HL-60 (cell line): ENCODE data around the gene PCCB.
"Not testable (repeated sequence)": the region's sequence is repeated elsewhere in the genome, so short reads cannot be mapped to it uniquely, and the experiment has no call there.

Experiments
- DNase-seq, 2 experiments: peaks; one replicate each; pipeline ENCODE4 v3.0.0-alpha.2; 2010 to 2020; ENCODE audit warnings: low read depth in 1 of 2, low spot score in 1 of 2
- H3K27ac ChIP-seq: fragments of 250-450 bp; sonication (Bioruptor Pico); replicated peaks from 2 replicates; pipeline ENCODE4 v1.5.1; 2020; ENCODE audit warnings: mild to moderate bottlenecking, moderate library complexity
- H3K27me3 ChIP-seq: fragments of 250-450 bp; sonication (Bioruptor Pico); 2 replicates; pipeline ENCODE4 v1.5.1; 2021; ENCODE audit warnings: mild to moderate bottlenecking, moderate library complexity; ENCODE audit not compliant: insufficient read depth, poor library complexity, severe bottlenecking
- H3K4me3 ChIP-seq: replicated peaks from 2 replicates; pipeline ENCODE4 v1.5.1; 2011; ENCODE audit warnings: mild to moderate bottlenecking, control low read depth, low read length; ENCODE audit not compliant: insufficient read depth
- CTCF ChIP-seq: IDR thresholded peaks from one replicate; pipeline ENCODE4 v1.5.1; 2011; ENCODE audit warnings: low read length, control low read depth, inconsistent platforms; ENCODE audit not compliant: insufficient read depth
- GABPA ChIP-seq: IDR thresholded peaks from 2 replicates; pipeline ENCODE4 v1.6.1; 2012; ENCODE audit warnings: low read depth
- POLR2AphosphoS5 ChIP-seq: IDR thresholded peaks from 2 replicates; pipeline ENCODE4 v1.6.1; 2012; ENCODE audit warnings: low read depth
- REST ChIP-seq: IDR thresholded peaks from 2 replicates; pipeline ENCODE4 v1.6.1; 2012; ENCODE audit warnings: low read depth; ENCODE audit not compliant: insufficient replicate concordance
- SPI1 ChIP-seq: IDR thresholded peaks from 2 replicates; pipeline ENCODE4 v1.6.1; 2012; ENCODE audit warnings: low read depth, mild to moderate bottlenecking, borderline replicate concordance

PCCB gene

GRCh38 chr3:136261826-136262225 is 11.7 kb downstream of the PCCB start:
- H3K27ac ChIP-seq = no peak overlapping the region
- TF ChIP-seq POLR2AphosphoS5 (no peak), REST (no peak), CTCF (no peak), SPI1 (no peak), GABPA (no peak)

GRCh38 chr3:136262559-136262958 is 12.4 kb downstream of the PCCB start:
- Histone ChIP-seq H3K27me3 (no peaks in the 10 kb centered on the region), H3K27ac (no peak overlapping the region), H3K4me3 (no peak overlapping the region)
- no peak for TF ChIP-seq REST
- no peak for TF ChIP-seq POLR2AphosphoS5
- DNase-seq = no peak

More at GRCh38 chr3:136261826-136262225, 11.7 kb downstream of the PCCB start:
- Histone ChIP-seq H3K4me3 (no peak overlapping the region), H3K27me3 (no peaks in the 10 kb centered on the region)
- no peak for DNase-seq

GRCh38 chr3:136263251-136263650 is 13.1 kb downstream of the PCCB start:
- Histone ChIP-seq H3K4me3 (no peak overlapping the region), H3K27me3 (no peaks in the 10 kb centered on the region), H3K27ac (no peak overlapping the region)
- no peak for DNase-seq
- TF ChIP-seq SPI1 (no peak), GABPA (no peak), REST (no peak), CTCF (no peak), POLR2AphosphoS5 (no peak)

GRCh38 chr3:136266468-136267125 is 16.5 kb downstream of the PCCB start:
- not testable (repeated sequence) for H3K4me3 ChIP-seq, DNase-seq, H3K27me3 ChIP-seq, H3K27ac ChIP-seq
